HTR-8/SVneo (cell line): ENCODE measurements around the gene SLC17A3.

Experiments
- DNase-seq: peaks from one replicate; pipeline ENCODE4 v3.0.0; 2011; ENCODE audit warnings: low spot score, mixed read lengths; ENCODE audit not compliant: insufficient read length
- FAIRE-seq: peaks from 2 replicates; lab custom pipeline; 2011; peaks lifted over from hg19 to GRCh38; lab: Jason Lieb, UNC

SLC17A3 gene

DNA sequence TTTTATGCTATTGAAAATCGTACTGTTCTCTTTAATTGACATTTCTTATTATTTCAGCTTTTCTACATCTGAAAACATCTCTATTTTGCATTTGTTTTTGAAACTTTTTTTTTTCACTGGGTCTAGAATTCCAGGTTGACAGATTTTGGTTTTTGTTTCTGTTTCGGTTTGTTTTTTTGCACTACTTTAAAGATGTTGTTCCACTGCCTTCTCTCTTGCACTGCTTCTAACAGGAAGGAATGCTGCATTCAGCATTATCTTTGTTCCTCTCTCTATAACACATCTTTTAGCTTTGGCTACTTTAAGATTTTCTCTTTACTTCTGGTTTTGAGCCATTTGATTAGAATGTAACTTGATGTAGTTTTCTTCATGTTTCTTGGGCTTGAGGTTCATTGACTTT is 22.1 kb downstream of the SLC17A3 start:
- DNase-seq, result no peak
- no peak for FAIRE-seq

DNA sequence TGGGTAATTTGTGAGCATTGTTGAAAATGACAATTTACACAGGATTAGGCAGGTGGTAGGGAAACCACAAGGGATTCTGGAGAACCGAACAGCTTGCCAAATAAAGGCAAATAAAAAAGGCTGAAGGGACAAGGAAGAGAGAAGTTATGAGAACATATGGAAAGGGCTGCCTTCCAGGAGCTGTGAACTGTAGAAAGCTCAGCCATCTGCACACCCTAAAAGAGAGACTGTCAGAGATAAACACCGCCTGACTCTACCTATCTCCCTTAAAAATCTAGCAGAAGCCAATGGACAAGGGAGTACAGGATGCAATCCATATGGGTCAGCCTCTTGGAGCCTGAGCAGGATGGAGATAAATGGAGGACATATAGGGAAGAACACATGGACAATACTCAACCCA is 29.5 kb downstream of the SLC17A3 start:
- DNase-seq (no peak), FAIRE-seq (no peak)

DNA sequence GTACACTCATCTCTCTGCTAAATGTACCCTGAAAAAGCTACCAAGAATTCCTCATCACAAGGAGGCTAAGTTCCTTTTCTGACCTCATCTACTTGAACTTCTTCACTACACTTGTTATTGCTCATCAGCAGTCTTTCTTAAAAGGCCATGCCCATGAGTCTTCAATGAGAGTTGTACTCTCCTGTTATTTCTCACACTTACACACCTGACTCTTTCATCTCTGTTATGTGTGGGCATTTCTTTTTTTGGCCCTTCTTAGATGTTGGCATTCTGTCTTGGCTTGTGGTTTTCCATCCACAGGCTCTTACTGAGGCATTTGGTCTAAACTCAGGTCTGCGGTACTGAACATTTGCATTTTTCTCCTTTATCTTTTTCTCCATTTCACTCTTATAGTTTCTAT is 31.5 kb downstream of the SLC17A3 start:
- FAIRE-seq, result no peak

DNA sequence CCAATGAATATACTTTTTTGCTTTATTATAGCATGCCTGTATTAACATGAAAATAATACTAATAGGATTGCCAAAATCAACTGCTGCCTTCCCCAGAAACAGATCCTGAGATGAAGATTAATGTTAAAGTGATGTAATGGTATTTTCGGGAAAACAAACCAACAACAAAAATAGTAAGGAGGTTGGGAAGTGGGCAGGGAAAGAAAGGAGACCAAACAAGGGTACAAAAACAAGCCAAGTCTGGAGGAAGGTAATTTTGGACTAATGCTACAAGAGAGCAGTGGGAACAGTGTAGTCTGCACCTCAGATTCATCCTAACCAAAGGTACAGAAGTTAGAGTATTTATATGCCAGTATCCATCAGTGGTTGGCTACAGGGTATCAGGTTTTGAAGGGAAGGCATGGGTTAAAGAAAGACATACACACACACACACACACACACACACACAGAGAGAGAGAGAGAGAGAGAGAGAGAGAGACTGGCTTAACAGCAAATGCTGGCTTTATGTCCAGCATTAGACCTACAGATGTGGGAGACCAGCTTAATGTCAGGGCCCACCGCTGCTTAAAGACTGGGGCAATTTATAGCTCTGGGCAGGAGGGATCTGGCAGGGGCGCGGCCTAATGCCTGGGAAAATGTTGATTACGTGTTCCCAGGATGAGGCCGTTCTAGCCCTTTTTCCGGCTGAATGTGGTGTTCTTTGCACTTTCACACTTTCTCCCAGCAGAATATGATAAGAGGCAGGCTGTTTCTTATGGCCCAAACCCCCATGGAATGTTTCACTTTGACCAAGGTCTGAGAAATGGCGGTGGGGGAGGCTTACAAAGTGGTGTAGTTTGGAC is 38.4 kb downstream of the SLC17A3 start:
- no peak for DNase-seq
- FAIRE-seq, result no peak

More for the DNA sequence above, 31.5 kb downstream of the SLC17A3 start:
- DNase-seq, result no peak

DNA sequence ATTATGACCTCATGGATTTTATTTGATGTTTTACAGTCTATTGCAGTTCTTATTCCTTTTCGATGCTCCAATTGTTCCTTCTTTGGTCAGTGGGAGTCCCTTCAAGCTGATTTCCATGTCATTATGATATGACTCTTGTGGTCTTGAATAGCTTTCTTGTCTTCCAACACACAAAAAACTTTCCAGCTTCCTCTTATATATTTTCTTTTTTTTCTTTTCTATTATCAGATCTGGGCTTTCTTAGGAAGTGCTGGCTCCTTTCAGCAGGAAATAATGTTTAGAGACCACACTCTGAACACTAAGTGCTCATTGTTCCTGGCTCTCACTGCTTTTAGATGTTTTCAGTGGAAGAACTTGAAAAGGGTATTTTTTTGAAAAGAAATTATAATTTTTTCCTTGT is 39.1 kb downstream of the SLC17A3 start:
- no peak for FAIRE-seq
- no peak for DNase-seq

DNA sequence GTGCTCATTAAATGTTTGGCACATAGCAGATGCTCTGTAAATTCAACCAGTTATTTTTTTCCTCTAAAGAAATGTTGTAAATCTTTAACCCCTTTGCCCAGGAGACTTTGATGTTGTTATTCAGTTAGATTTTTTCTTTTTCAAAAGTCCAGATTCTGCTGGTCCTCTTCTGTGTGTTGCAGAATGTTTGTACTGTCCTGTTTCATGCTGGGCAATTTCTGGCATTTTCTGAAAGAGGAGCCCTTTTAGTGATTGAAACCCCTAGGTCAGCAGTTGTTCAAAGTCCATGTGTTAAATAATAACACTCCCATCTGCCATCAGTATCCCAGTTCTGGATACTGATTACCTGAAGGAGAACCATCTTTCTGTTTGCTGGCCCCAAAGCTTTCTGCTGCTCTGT is 40.9 kb downstream of the SLC17A3 start:
- no peak for FAIRE-seq
- no peak for DNase-seq

DNA sequence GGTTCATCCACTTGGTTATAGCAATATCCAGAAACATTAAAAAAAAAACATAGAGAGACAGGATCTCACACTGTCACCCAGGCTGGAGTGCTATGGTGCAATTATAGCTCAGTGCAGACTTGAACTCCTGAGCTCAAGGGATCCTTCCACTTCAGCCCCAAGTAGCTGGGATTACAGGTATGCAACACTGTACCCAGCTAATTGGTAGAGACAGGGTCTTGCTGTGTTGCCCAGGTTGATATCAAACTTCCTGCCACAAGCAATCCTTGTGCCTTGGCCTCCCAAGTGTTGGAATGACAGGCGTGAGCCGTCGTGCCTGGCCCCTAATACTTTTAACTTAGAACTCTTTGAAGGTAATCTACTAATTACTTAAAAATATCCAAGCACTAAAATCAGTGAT is 41.4 kb downstream of the SLC17A3 start:
- FAIRE-seq, result no peak
- DNase-seq, result no peak

DNA sequence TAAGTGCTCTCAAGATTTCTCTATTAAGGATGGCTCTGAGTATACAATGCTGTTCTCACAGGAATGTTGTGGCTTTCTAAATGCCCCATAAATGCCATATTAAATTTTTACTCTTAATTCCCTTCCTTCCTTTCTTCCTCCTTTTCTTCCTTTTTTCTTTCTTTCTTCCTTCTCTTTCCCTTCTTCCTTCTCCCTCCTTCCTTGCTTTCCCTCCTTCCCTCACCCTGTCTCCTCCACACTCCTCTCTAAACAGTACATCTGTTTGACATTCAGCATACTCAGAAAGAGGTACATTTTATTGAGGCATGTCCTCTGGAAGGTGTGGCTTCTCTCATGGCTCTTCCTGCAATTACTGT is 41.8 kb downstream of the SLC17A3 start:
- DNase-seq (no peak), FAIRE-seq (no peak)

DNA sequence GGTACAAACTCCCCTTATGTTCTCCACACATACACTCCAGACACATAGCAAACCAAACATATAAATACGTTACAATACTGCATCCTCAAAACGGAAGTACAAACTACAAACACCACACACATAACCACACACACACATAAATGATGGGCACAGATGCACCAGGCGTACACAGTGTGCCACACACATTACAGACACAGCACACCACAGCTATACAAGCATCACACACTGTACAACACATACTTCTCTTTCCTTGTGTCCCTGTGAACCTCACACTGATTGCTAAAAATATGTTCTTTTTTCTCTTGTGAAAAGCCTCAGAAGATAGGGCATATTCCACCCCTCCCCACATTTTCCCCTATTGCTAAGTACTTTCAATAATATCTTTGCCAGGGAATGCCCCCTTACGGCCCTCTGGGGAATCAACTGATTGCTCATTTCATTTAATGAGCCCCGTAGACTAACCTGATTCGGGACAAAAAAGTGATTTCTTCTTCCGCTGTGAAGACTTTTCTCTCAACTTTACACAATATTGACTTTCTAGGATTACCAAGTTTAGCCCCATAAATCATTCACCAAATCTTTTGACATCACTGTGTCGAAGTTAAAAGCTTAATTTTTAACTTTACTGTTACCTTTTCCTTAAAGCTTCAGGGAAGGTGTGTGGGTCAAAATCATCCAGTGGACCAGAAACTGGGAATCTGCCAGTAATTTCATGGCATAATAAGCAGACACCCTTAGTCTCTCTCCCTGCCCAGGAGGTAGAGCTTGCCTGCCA is 42.3 kb downstream of the SLC17A3 start, which contains the start of gene SLC17A1:
Gene SLC17A1 (minus strand): TSS at position 521 of the 775 bp plus-strand sequence. CDS start 1,495 bp downstream, outside the sequence.
- DNase-seq (no peak), FAIRE-seq (no peak)

DNA sequence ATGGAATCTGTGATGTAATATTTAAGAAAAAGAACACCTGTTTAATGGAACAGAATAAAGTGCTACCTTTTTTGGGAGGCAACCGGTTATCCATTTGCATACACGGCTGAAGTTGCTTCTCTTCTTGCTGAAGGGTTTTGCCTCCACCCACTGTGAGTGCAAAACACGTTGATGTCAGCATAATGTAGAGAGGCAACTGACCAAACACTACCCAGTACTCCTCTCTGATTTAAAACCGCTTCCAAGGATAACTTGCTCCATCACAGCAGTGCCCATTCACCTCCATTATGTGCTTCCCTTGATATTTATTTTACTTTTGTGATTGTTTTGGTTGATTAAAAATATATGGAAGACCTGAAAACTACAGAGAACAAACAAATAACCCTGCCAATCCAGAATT is 43.6 kb downstream of the SLC17A3 start:
- DNase-seq (no peak), FAIRE-seq (peak; percentile 48)

DNA sequence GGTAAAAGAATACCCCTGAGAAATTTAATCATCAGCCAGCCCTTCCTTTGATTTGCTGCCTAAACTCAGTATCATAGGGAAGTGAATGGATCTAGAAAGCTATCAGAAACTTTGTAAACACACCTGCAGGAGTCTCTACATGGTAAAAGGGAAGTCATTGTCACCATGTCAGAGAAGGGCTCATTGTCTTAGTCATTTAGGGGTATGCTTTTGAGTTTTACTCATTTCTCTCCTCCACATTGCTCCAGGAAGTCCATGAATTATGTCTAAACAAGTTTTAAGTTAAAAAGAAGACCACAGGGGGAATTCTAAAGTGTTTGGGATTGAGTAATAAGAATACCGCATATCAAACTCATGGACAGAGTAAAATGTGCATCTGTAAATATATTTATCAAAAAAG is 44.7 kb downstream of the SLC17A3 start:
- DNase-seq (no peak), FAIRE-seq (no peak)

DNA sequence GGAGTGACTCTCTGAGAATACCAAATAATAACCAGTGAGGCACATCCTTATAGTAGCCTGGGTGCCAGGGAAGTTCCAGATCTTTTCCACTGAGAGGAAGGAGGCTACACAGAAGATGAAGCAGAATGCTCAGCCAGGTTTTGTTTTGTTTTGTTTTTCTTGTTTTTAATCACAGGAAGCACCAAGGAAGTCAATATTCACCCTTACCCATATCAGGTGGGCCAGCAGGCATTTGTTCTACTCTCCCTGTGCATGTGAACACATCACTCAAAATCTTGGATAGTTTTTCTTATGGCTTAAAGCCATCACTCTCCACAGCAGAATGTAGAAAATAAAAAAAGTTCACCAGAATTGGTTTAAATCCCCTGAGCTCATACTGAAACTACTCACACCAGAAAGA is 52.7 kb downstream of the SLC17A3 start:
- no peak for FAIRE-seq
- no peak for DNase-seq

DNA sequence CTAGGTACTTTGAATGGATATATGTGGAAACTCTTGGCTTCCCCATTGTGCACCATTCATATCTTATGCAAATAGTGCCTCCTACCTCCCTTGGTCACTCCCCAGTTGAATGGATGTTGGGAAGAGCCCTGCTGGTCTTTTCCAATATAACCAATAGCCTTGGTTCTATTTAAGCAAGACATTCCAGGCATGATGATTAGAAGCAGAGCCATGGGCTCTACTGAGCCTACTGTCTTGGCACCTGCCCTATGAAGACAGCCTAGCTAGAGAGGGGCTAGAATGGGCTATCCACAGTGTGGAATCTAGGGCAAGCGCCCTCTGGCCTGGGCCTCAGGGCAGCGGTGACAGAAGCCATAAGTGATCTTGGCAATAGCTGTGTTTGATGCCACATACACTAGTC is 57.8 kb downstream of the SLC17A3 start:
- FAIRE-seq, result peak; percentile 4
- no peak for DNase-seq

DNA sequence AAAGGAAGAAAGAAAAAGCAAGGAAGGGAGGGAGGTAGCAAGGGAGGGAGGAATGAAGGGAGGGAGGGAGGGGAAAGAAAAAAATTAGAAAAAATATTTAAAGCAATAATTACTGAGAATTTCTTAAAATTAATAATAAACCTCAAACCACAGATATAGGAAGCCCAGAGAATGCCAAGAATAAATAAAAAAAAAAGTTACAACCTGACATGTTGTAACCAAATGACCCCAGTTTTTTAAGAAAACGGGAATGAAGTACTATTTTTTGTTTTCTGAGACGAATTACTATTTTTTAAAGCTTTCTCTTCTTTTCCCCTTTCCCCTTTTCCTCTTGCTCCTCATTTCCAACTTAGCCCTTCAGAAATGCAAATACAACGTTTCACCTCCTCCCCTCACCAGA is 58.8 kb downstream of the SLC17A3 start:
- no peak for FAIRE-seq
- DNase-seq, result no peak

DNA sequence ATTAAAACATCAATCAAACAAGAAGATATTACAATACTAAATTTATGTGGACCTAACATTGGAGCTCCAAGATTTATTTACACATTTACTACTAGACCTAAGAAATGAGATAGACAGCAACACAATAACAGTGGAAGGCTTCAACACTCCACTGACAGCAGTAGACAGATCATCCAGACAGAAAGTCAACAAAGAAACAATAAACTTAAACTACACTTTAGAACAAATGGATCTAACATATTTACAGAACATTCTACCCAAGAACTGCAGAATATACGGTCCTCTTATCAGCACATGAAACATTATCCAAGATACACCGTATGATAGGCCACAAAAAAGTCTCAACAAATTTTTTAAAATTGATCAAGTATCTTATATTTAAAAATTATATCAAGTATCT is 69.2 kb downstream of the SLC17A3 start:
- no peak for DNase-seq
- FAIRE-seq, result no peak

DNA sequence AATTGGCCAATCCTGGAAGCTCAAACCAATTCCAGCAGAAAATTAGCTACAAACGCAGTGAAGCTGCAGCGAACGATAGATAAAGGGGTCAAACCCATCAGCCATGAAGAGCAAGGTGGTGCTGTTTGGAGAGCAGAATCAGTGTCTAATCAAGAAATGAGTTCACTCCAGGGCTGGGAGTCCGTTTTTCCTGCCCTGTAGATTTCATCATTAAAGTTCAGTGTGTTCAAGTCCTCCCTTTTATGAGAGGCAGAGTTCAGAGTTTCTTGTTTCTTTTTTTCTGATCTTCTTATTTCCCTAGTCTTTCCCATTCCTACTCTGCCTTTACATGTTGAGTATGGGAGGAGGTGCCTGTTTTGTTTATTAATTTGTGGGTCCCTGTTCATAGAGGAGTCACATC is 72.6 kb downstream of the SLC17A3 start:
- FAIRE-seq (no peak), DNase-seq (no peak)
